Activated B cell treated with CpG ODN at 0.5 μM for 24 hours (primary cell): Measurements from ENCODE around the gene GPHN. TPM values are rescaled to one million over a fixed set of nuclear protein-coding genes. Genes with fewer than 3 reads are reported as not detected.

Experiments
- ATAC-seq: fragments of 200-7000 bp; cut with Tn5 transposase; one replicate; pipeline ENCODE4 v1.10.0; 2021; ENCODE audit warnings: low read depth, mild to moderate bottlenecking, moderate library complexity
- CTCF ChIA-PET: fragments of 350-600 bp; sonication (Branson Sonifier 250); formaldehyde crosslinking; loops from one replicate; lab custom pipeline; 2021; ENCODE audit warnings: antibody characterized with exemption; lab: Charles Lee
- POLR2A ChIA-PET: fragments of 350-600 bp; sonication (Branson Sonifier 250); formaldehyde crosslinking; loops from one replicate; lab custom pipeline; 2021; ENCODE audit warnings: antibody characterized with exemption; lab: Charles Lee
- DNase-seq: peaks from one replicate; pipeline ENCODE4 v3.0.0; 2022
- H3K27ac Mint-ChIP-seq: one replicate; pipeline ENCODE4 v1.8.0; 2020; ENCODE audit warnings: mixed read lengths
- H3K27me3 Mint-ChIP-seq: one replicate; pipeline ENCODE4 v1.8.0; 2021; ENCODE audit warnings: mixed read lengths
- H3K36me3 Mint-ChIP-seq: one replicate; pipeline ENCODE4 v1.8.0; 2021; ENCODE audit warnings: low read depth, mixed read lengths
- H3K4me1 Mint-ChIP-seq: one replicate; pipeline ENCODE4 v1.8.0; 2021; ENCODE audit warnings: mixed read lengths
- H3K4me3 Mint-ChIP-seq: one replicate; pipeline ENCODE4 v1.8.0; 2020; ENCODE audit warnings: mild to moderate bottlenecking, mixed read lengths
- H3K9me3 Mint-ChIP-seq: one replicate; pipeline ENCODE4 v1.8.0; 2020; ENCODE audit warnings: mixed read lengths
- CTCF ChIP-seq: fragments of 200-600 bp; IDR thresholded peaks from one replicate; pipeline ENCODE4 v1.8.0; 2022; ENCODE audit warnings: antibody characterized with exemption, mild to moderate bottlenecking
- intact Hi-C: fragments of 100-400 bp; cut with micrococcal nuclease; formaldehyde crosslinking; loops from one replicate; pipeline ENCODE4 v1.15.1; 2024
- total RNA-seq: library from RNA; stranded (reverse); gene quantifications from 2 replicates; pipeline ENCODE4 v1.2.3, GENCODE V29; 2022

The GPHN gene
- total RNA-seq, 1 donor from 2014 or later, result 36.9 TPM

- Mint-ChIP-seq H3K27ac (no peak overlapping the region), H3K4me1 (peaks cover 7% of the 10 kb centered on the region), H3K36me3 (no peaks in the 10 kb centered on the region), H3K4me3 (no peak overlapping the region), H3K9me3 (no peaks in the 10 kb centered on the region), H3K27me3 (no peaks in the 10 kb centered on the region)
- ChIA-PET POLR2A (no interaction called here), CTCF (no interaction called here)
- no peak for TF ChIP-seq CTCF
- DNase-seq (no peak), ATAC-seq (peak; percentile 42)
- intact Hi-C loops, result no loop called here
Measured at GRCh38 chr14:66649498-66649897, 141.6 kb downstream of the GPHN start.

GRCh38 chr14:66650491-66650911, 142.6 kb downstream of the GPHN start:
- Mint-ChIP-seq H3K36me3 (no peaks in the 10 kb centered on the region), H3K4me3 (no peak overlapping the region), H3K27ac (no peak overlapping the region), H3K9me3 (no peaks in the 10 kb centered on the region), H3K27me3 (no peaks in the 10 kb centered on the region), H3K4me1 (peaks cover 7% of the 10 kb centered on the region)
- CTCF ChIA-PET, result no interaction called here
- POLR2A ChIA-PET, result no interaction called here
- no peak for TF ChIP-seq CTCF
- no peak for ATAC-seq
- intact Hi-C loops, result no loop called here
- no peak for DNase-seq

GRCh38 chr14:66651536-66652220, 143.7 kb downstream of the GPHN start:
- no peak overlapping the region for H3K4me3 Mint-ChIP-seq
- H3K27ac Mint-ChIP-seq, result no peak overlapping the region
- ATAC-seq, result no peak
- ChIA-PET CTCF (no interaction called here), POLR2A (no interaction called here)
- TF ChIP-seq CTCF, result no peak
- peaks cover 7% of the 10 kb centered on the region for H3K36me3 Mint-ChIP-seq
- H3K4me1 Mint-ChIP-seq, result peaks cover 2% of the 10 kb centered on the region
- peaks cover 3% of the 10 kb centered on the region for H3K9me3 Mint-ChIP-seq
- intact Hi-C loops, result no loop called here
- DNase-seq, result no peak
- no peaks in the 10 kb centered on the region for H3K27me3 Mint-ChIP-seq

GRCh38 chr14:66652525-66653106, 144.7 kb downstream of the GPHN start:
- Mint-ChIP-seq H3K36me3 (peaks cover 8% of the 10 kb centered on the region), H3K9me3 (peaks cover 7% of the 10 kb centered on the region), H3K27me3 (no peaks in the 10 kb centered on the region), H3K4me1 (peaks cover 2% of the 10 kb centered on the region), H3K4me3 (no peak overlapping the region), H3K27ac (no peak overlapping the region)
- TF ChIP-seq CTCF, result no peak
- intact Hi-C loops, result no loop called here
- no peak for ATAC-seq
- CTCF ChIA-PET, result no interaction called here
- no peak for DNase-seq
- POLR2A ChIA-PET, result no interaction called here

- intact Hi-C loops, result no loop called here
- H3K4me1 Mint-ChIP-seq, result no peaks in the 10 kb centered on the region
- H3K36me3 Mint-ChIP-seq, result peaks cover 11% of the 10 kb centered on the region
- POLR2A ChIA-PET, result no interaction called here
- DNase-seq (no peak), ATAC-seq (no peak)
- H3K27me3 Mint-ChIP-seq, result no peaks in the 10 kb centered on the region
- CTCF ChIA-PET, result interaction anchor here (0.9 kb wide), 1 partner anchor 34 kb away, joined by 3 read pairs; no protein-coding TSS in a partner anchor
- no peak overlapping the region for H3K4me3 Mint-ChIP-seq
- TF ChIP-seq CTCF, result no peak
- peaks cover 16% of the 10 kb centered on the region for H3K9me3 Mint-ChIP-seq
- H3K27ac Mint-ChIP-seq, result no peak overlapping the region
Measured at GRCh38 chr14:66657780-66658179, 149.8 kb downstream of the GPHN start.
